H4 (cell line): ENCODE measurements around the gene PRKCE. TPM values are rescaled to one million over a fixed set of nuclear protein-coding genes. Genes with fewer than 3 reads are reported as not detected.
"Not testable (repeated sequence)": the region's sequence is repeated elsewhere in the genome, so short reads cannot be mapped to it uniquely, and the experiment has no call there.

ENCODE experiments used
- DNase-seq: peaks from one replicate; pipeline ENCODE4 v3.0.0-alpha.2; 2015; ENCODE audit warnings: low spot score
- total RNA-seq: library from RNA; depleted of rRNA; stranded (reverse); fragments of >200 nt; shearing (Covaris generic); gene quantifications from 2 replicates; pipeline ENCODE4 v1.2.3, GENCODE V29; 2014

The PRKCE gene
- total RNA-seq, 1 experiment from 2014 or later = 22.4 TPM

DNA sequence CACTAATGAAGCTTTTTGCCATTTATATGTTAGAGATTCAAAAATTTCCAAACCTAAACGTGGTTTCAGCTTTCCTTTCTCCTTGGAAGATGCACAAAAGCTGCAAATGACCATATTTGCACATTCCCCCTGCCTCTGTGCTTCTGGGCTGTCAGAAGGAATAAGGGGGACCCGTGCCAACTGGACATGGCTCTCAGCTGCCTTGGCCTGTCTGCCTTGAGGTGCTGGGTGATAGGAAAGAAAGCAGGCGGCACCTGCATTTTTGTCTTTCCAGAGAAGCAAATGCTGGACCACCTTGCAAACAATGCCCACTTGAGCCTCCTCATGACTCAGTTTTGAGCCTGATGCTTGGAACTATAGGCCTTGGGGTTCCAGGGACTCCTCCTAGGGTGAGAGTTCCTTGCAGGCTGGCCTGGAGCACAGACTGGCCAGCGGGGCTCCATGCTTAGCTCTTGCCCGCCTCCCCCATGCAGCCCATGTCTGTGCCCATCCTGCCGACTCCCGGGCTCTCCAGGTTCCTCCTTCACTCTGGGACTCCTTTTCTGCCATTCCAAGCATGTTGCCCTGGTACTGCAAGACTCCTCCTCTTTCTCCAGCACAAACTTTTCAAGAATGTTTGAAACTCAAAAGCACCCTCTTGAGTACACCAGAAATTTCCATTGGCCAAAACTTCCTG is 536.7 kb downstream of the PRKCE start:
- DNase-seq = no peak

- DNase-seq = no peak
Measured at GRCh38 chr2:46193356-46193755, 541.9 kb downstream of the PRKCE start.

- no peak for DNase-seq
Measured at GRCh38 chr2:46193855-46194254, 542.4 kb downstream of the PRKCE start.

DNA sequence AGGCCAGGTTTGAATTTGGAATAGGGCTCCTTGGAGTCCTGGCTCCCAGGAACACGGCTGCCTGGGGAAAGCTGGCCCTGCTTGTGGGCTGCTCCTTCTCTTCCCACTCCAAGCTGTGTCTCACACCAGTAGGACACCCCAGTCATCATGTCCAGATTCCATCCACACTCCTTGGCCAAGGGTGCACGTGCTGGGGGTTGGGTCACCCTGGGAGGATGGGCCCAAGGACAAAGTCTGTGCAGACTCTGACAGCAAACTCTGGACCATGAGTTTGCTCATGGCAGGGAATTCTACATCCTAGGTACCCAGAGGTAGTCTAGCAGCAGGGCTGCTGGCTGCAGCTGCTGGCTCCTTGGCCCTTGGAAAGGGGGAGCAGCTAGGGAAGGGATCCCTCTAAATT is 543.4 kb downstream of the PRKCE start:
- DNase-seq = no peak

DNA sequence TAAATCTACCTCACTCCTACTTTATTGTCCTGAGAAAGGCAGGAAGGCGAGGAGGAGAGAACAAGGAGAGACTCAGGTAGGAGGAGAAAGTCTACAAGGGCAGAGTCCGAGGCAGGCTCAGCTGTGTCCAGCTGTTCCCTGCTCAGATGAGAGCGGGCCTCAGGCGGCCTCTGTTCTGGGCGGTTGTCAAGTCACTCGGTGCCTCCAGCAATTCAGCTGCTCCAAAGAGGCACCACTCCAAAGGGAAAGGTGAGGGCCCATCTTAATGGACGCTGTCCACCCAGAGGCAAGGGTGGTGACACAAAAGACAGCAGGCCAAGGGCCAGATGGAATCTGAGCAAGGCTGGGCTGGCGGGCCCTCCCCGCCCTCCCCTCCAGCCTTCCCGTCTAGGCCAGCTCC is 544.3 kb downstream of the PRKCE start:
- no peak for DNase-seq

DNA sequence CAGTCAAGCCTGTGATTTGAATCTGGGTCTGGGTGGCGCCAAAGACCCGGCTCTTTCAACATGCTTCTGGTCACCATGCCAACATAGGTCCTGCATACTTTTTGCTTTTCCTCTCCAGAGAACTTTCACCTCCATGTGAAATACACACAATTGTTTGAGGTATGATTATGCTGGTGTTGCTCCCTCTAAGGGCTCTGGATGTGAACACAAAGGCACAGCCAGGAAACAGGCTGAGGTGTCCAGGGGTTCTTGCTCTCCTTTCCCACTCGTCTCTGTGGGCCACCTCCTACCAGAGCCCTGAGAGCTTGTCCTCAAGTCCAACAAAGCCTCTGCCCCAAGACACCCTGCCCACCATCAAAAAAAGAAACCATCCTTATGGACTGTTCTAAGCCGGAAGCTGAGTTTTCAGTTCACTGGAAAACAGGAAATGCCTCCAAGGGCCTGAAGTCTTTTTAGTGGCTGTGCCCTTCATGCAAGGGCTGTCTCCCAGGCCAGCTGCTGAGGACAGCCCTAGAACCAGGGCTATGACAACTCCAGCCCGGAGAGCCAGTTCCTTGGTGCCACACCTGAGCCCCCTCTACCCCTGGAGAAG is 545.5 kb downstream of the PRKCE start:
- DNase-seq = no peak

- no peak for DNase-seq
Measured at GRCh38 chr2:46197672-46198071, 546.2 kb downstream of the PRKCE start.

DNA sequence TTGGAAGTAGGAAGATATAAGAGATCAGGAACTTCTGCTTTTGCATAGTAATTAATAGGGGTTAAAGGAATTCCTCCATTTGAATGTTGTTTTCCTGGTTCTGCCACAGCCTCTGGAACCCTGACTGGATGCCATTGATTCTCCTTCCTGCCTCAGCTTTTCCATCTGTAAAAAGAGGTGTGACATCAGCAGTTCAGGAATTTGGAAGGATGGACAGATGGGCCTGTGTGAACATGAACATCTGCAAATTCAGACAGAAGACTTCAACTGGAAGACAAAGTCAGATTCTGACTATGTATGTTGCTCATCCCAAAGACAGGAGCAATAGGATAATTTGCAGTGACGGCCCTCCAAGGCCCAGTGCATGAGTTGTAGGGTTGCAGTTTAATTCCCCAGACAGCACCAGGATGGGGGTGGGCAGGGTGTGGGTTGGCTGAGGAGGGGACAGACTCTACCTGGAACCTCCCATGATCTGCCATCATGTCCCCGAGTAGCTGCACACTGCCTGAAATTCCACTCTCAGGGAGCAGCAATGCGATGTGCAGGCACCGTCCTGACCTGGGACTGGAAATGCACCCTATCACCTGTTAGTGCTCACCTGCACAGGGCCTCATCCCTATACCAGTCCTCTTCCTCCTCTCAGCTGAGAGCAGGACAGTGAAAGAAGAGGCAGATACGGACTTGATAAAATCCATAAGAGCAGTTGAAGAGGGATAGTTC is 546.8 kb downstream of the PRKCE start:
- DNase-seq = no peak

DNA sequence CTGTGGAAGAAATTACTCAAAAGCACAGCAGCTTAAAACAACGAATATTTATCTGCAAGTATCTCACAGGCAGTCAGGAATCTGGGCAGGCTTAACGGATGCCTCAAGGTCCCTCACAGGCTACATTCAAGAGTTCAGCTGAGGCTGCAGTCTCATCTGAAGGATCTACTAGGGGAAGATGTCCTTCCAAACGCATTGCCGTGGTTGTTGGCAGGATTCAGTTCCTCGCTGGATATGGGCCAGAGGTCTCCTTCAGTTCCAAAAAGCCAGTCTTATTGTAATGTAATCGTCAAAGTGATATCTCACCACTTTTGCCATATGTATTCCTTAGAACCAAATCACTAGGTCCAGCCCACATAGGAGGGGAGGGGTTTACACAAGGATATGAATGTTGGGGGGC is 547.5 kb downstream of the PRKCE start:
- no peak for DNase-seq

DNA sequence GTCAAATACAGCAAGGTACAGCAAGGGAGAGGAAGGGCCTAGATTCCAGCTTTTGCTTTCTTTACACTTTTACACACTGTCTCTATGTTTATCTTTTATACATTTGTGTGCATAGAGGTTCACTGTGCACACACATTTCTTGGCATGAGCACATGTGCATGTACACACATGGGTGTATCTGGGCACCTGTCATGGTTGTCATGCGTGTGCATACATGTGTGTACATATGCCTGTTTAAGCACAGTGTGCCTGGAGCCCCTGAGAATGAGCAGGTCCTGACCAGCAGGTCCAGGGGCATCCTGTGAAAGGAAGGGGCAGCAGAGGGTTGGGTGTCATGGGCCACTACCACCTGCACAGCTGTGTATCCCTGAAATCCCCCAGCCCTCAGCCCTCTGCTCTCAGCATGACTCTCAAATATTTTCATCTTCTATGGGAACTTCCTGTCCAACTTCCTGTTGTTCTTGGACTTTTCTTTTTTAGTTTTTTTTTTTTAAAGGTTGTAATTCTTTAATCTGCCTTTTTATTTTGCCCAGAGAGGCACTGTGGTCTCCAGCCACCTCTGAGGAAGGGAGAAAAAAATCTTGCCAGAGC is 548.7 kb downstream of the PRKCE start:
- no peak for DNase-seq

GRCh38 chr2:46200861-46201605 is 549.6 kb downstream of the PRKCE start:
- no peak for DNase-seq

GRCh38 chr2:46202453-46202852 is 551.0 kb downstream of the PRKCE start:
- DNase-seq = no peak

GRCh38 chr2:46202987-46203386 is 551.5 kb downstream of the PRKCE start:
- no peak for DNase-seq

- DNase-seq = not testable (repeated sequence)
Measured at GRCh38 chr2:46203636-46204035, 552.2 kb downstream of the PRKCE start.

DNA sequence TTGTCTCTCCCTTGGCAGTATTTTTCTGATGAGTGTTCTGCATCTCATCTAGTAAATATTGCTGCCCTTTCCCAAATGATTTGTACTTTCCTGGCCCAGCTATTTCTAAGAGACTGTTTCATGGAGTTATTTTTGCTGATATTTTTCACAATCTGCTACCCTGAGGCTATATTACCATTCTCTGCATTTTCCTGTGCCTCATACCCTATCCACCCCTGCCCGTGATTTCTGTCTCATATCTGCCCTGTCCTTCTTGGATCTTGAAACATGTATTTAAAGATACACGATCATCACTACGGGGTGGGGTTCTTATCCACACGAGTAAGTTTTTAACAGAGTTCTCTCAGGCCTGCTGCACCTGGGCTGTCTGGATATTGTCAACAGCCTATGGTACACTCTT is 556.1 kb downstream of the PRKCE start:
- no peak for DNase-seq

- no peak for DNase-seq
Measured at GRCh38 chr2:46208766-46209165, 557.3 kb downstream of the PRKCE start.

- DNase-seq = no peak
Measured at GRCh38 chr2:46210063-46210462, 558.6 kb downstream of the PRKCE start.

- no peak for DNase-seq
Measured at GRCh38 chr2:46211461-46211860, 560.0 kb downstream of the PRKCE start.

DNA sequence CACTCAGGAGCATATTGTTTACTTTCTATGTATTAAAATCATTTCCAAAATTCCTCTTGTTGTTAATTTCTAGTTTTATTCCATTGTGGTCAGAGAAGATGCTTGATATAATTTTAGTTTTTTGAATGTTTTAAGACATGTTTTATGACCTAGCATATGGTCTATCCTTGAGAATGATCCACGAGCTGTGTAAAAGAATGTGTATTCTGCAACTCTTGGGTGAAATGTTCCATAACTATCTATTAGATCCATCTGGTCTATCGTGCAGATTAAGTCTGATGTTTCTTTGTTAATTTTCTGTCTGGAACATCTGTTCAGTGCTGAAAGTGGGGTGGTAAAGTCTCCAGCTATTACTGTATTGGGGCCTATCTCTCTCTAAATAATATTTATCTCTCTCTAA is 562.4 kb downstream of the PRKCE start:
- no peak for DNase-seq

DNA sequence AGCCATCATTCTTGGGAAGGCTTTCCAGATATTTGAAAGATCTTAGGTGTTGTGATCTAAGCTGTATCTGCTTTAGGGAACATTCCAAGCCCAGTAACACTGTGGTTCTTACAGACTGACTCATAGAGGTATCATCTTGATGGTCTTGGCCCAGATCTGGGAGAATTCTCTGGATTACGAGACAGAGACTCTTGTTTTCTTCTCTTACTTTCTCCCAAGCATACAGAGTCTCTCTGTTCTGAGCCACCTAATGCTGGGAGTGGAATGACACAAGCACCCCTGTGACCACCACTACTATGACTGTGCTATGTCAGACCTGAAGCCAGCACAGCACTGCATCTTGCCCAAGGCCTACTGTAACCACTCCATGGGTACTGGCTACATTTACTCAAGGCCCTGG is 564.7 kb downstream of the PRKCE start:
- no peak for DNase-seq

GRCh38 chr2:46223514-46223913 is 572.0 kb downstream of the PRKCE start:
- not testable (repeated sequence) for DNase-seq

DNA sequence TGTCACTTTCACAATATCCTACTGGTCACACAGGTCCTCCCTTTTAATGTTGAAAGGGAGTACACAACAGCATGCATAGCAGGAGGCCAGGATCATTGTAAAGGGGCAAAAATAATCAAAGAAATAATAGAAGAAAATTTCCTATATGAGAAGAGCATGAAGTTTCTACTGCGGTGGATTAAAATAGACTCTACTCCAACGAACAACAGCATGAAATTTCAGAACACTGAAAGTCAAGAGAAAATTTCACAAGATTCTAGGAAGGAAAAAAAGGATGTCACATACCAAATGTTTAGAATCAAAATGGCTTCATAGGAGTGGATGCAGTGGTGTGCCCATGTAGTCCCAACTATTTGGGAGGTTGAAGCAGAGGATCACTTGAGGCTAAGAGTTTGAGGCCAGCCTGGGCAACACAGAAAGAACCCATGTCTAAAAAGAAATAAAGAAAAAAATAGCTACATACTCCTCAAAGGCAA is 573.7 kb downstream of the PRKCE start:
- DNase-seq = no peak
